ENCODE data around the gene RSPRY1.

- TF ChIP-seq CTCF (IDR thresholded peaks at IDR 0.05) (no peak), POLR2A (IDR thresholded peaks at IDR 0.05) (no peak), EP300 (IDR thresholded peaks at IDR 0.05) (no peak)
These were observed 78.3 kb downstream of the RSPRY1 start for GRCh38 chr16:57264381-57264780.

Data from ovary (tissue), 3 donors.